H1 (cell line): Measurements from ENCODE around the gene APOL4. TPM values are rescaled to one million over a fixed set of nuclear protein-coding genes. Genes with fewer than 3 reads are reported as not detected.

Experiments
- CTCF ChIA-PET: fragments of 300-600 bp; sonication (Branson Sonifier 250); formaldehyde crosslinking; loops from one replicate; lab custom pipeline; 2021; ENCODE audit not compliant: partially characterized antibody; lab: Charles Lee
- POLR2A ChIA-PET: fragments of 300-600 bp; sonication (Branson Sonifier 250); formaldehyde crosslinking; loops from one replicate; lab custom pipeline; 2021; ENCODE audit warnings: inconsistent platforms; ENCODE audit not compliant: partially characterized antibody; lab: Charles Lee
- DNase-seq, 2 experiments: peaks; one replicate each; pipeline versions ENCODE4 v3.0.0 to v3.0.0-alpha.2; 2010 to 2022; ENCODE audit warnings: low spot score in 2 of 2, low read depth in 1 of 2, mixed read lengths in 1 of 2
- FAIRE-seq: peaks from 2 replicates; lab custom pipeline; 2011; peaks lifted over from hg19 to GRCh38; lab: Jason Lieb, UNC
- H2AFZ ChIP-seq: 2 replicates; pipeline ENCODE4 v1.8.1; 2012; ENCODE audit warnings: low read length, inconsistent platforms
- H2AK5ac ChIP-seq: 2 replicates; pipeline ENCODE4 v1.6.1; 2013; ENCODE audit warnings: low read depth, low read length
- H2BK120ac ChIP-seq: replicated peaks from 2 replicates; pipeline ENCODE3; 2013; ENCODE audit warnings: low read depth, low read length, inconsistent platforms
- H2BK12ac ChIP-seq: 2 replicates; pipeline ENCODE4 v1.6.1; 2013; ENCODE audit warnings: low read depth, low read length
- H2BK15ac ChIP-seq: 2 replicates; pipeline ENCODE4 v1.6.1; 2013; ENCODE audit warnings: low read length
- H2BK20ac ChIP-seq: 2 replicates; pipeline ENCODE4 v1.6.1; 2013; ENCODE audit warnings: low read length
- H2BK5ac ChIP-seq: 2 replicates; pipeline ENCODE4 v1.6.1; 2013; ENCODE audit warnings: low read depth, low read length
- H3K14ac ChIP-seq: 2 replicates; pipeline ENCODE4 v1.6.1; 2013; ENCODE audit warnings: inconsistent platforms; ENCODE audit not compliant: insufficient read length
- H3K18ac ChIP-seq: 2 replicates; pipeline ENCODE4 v1.6.1; 2013; ENCODE audit warnings: low read length; ENCODE audit errors: extremely low read depth
- H3K23ac ChIP-seq: 2 replicates; pipeline ENCODE4 v1.6.1; 2013; ENCODE audit warnings: inconsistent platforms; ENCODE audit not compliant: insufficient read length
- H3K23me2 ChIP-seq: 2 replicates; pipeline ENCODE4 v1.6.1; 2013; ENCODE audit warnings: low read depth, low read length
- H3K27ac ChIP-seq: 2 replicates; pipeline ENCODE4 v1.6.1; 2011; ENCODE audit warnings: low read depth, low read length, inconsistent platforms
- H3K27me3 ChIP-seq, 4 experiments: replicated peaks in 1 of 4; 1 replicate in 1 of 4; 2 replicates in 3 of 4; pipeline versions ENCODE4 v1.6.1 to v1.8.1; 2011 to 2013; ENCODE audit warnings: low read length in 3 of 4, mild to moderate bottlenecking in 3 of 4, inconsistent platforms in 2 of 4, mixed read lengths in 2 of 4, moderate library complexity in 1 of 4; ENCODE audit not compliant: control insufficient read depth in 3 of 4, insufficient read depth in 3 of 4; ENCODE audit errors: extremely low read depth in 1 of 4
- H3K36me3 ChIP-seq, 4 experiments: 2 replicates each; pipeline versions ENCODE4 v1.6.1 to v1.8.1; 2011 to 2013; ENCODE audit warnings: mild to moderate bottlenecking in 4 of 4, low read length in 3 of 4, moderate library complexity in 2 of 4, control low read depth in 1 of 4, inconsistent platforms in 1 of 4; ENCODE audit not compliant: insufficient read depth in 4 of 4, control insufficient read depth in 2 of 4
- H3K4ac ChIP-seq: replicated peaks from 2 replicates; pipeline ENCODE3; 2013; ENCODE audit warnings: low read length, low read depth, mixed read lengths, inconsistent platforms; ENCODE audit not compliant: insufficient read length
- H3K4me1 ChIP-seq, 4 experiments: replicated peaks in 1 of 4; 1 replicate in 1 of 4; 2 replicates in 3 of 4; pipeline versions ENCODE4 v1.6.1 to v1.8.1; 2011 to 2013; ENCODE audit warnings: low read length in 3 of 4, inconsistent platforms in 2 of 4, mixed read lengths in 1 of 4; ENCODE audit not compliant: insufficient read depth in 4 of 4, control insufficient read depth in 3 of 4
- H3K4me2 ChIP-seq, 2 experiments: 2 replicates each; pipeline versions ENCODE4 v1.6.1 to v1.8.1; 2011 to 2013; ENCODE audit warnings: low read depth in 2 of 2, low read length in 2 of 2, control low read depth in 1 of 2, inconsistent platforms in 1 of 2, mild to moderate bottlenecking in 1 of 2; ENCODE audit not compliant: insufficient read depth in 1 of 2
- H3K4me3 ChIP-seq, 4 experiments: fragments of 200-600, 300-600 bp in 1 of 4; sonication (generic), shearing (Covaris generic), sonication (Bioruptor Twin) in 1 of 4; 2 replicates each; pipeline versions ENCODE4 v1.5.1 to v1.8.1; 2011 to 2016; ENCODE audit warnings: low read length in 4 of 4, low read depth in 3 of 4, control low read depth in 2 of 4, inconsistent platforms in 2 of 4, mild to moderate bottlenecking in 2 of 4, mixed read lengths in 1 of 4, moderate library complexity in 1 of 4; ENCODE audit not compliant: insufficient read depth in 2 of 4; ENCODE audit errors: extremely low read depth in 1 of 4
- H3K56ac ChIP-seq: replicated peaks from 2 replicates; pipeline ENCODE3; 2013; ENCODE audit warnings: low read depth, mild to moderate bottlenecking, mixed read lengths, low read length, inconsistent platforms; ENCODE audit not compliant: insufficient read length
- H3K79me1 ChIP-seq: 2 replicates; pipeline ENCODE4 v1.6.1; 2013; ENCODE audit warnings: low read depth, low read length, control low read depth
- H3K79me2 ChIP-seq, 2 experiments: 2 replicates each; pipeline versions ENCODE4 v1.6.1 to v1.8.1; 2012 to 2013; ENCODE audit warnings: low read length in 2 of 2, mild to moderate bottlenecking in 2 of 2, inconsistent platforms in 1 of 2; ENCODE audit not compliant: insufficient read depth in 2 of 2, control insufficient read depth in 1 of 2
- H3K9ac ChIP-seq, 4 experiments: replicated peaks in 1 of 4; 1 replicate in 1 of 4; 2 replicates in 3 of 4; pipeline versions ENCODE4 v1.6.1 to v1.8.1; 2011 to 2013; ENCODE audit warnings: low read depth in 3 of 4, low read length in 3 of 4, control low read depth in 2 of 4, mild to moderate bottlenecking in 2 of 4, moderate library complexity in 2 of 4, inconsistent platforms in 1 of 4; ENCODE audit errors: extremely low read depth in 1 of 4
- H3K9me3 ChIP-seq, 2 experiments: 2 replicates each; pipeline versions ENCODE4 v1.6.1 to v1.8.1; 2012 to 2013; ENCODE audit warnings: mild to moderate bottlenecking in 2 of 2, moderate library complexity in 2 of 2, control low read depth in 1 of 2, inconsistent platforms in 1 of 2, low read depth in 1 of 2, low read length in 1 of 2, mixed read lengths in 1 of 2; ENCODE audit not compliant: insufficient read depth in 2 of 2
- H4K20me1 ChIP-seq, 2 experiments: replicated peaks in 1 of 2; 2 replicates each; pipeline versions ENCODE3 to v1.8.1; 2011 to 2013; ENCODE audit warnings: inconsistent platforms in 2 of 2, low read length in 2 of 2, mild to moderate bottlenecking in 1 of 2; ENCODE audit not compliant: insufficient read depth in 2 of 2, control insufficient read depth in 1 of 2
- H4K5ac ChIP-seq: 2 replicates; pipeline ENCODE4 v1.6.1; 2013; ENCODE audit warnings: low read length, low read depth, mixed read lengths, inconsistent platforms; ENCODE audit not compliant: insufficient read length
- H4K8ac ChIP-seq: 2 replicates; pipeline ENCODE4 v1.8.0; 2013; ENCODE audit warnings: mild to moderate bottlenecking, moderate library complexity, low read length, inconsistent platforms; ENCODE audit not compliant: insufficient read depth; ENCODE audit errors: extremely low read depth
- H4K91ac ChIP-seq: replicated peaks from 2 replicates; pipeline ENCODE3; 2013; ENCODE audit warnings: low read length, mixed read lengths, inconsistent platforms; ENCODE audit not compliant: insufficient read length
- ATF3 ChIP-seq: IDR thresholded peaks from 2 replicates; pipeline ENCODE4 v1.6.1; 2011; ENCODE audit warnings: low read depth, mild to moderate bottlenecking, low read length; ENCODE audit not compliant: insufficient read depth
- CEBPB ChIP-seq: IDR thresholded peaks from 2 replicates; pipeline ENCODE4 v1.6.1; 2012; ENCODE audit warnings: low read depth, low read length
- EP300 ChIP-seq, 2 experiments: IDR thresholded peaks; 1 replicate in 1 of 2; 2 replicates in 1 of 2; pipeline ENCODE4 v1.6.1; 2011 to 2012; ENCODE audit warnings: low read depth in 2 of 2, low read length in 2 of 2, mild to moderate bottlenecking in 2 of 2, borderline replicate concordance in 1 of 2, inconsistent platforms in 1 of 2, moderate library complexity in 1 of 2
- GABPA ChIP-seq: IDR thresholded peaks from 2 replicates; pipeline ENCODE4 v1.6.1; 2011; ENCODE audit warnings: mild to moderate bottlenecking, low read length, moderate library complexity, borderline replicate concordance; ENCODE audit not compliant: insufficient read depth
- JUN ChIP-seq: IDR thresholded peaks from 2 replicates; pipeline ENCODE4 v1.6.1; 2011; ENCODE audit warnings: low read depth, mild to moderate bottlenecking, improper control_type of control experiment, low read length
- KDM1A ChIP-seq: fragments of 200-600, 300-600 bp; sonication (generic); IDR thresholded peaks from 2 replicates; pipeline ENCODE4 v1.7.1; 2016; ENCODE audit warnings: mild to moderate bottlenecking, low read length, borderline replicate concordance
- POLR2AphosphoS5 ChIP-seq: IDR thresholded peaks from 2 replicates; pipeline ENCODE4 v1.6.1; 2011; ENCODE audit warnings: low read depth, low read length
- POU5F1 ChIP-seq: IDR thresholded peaks from 2 replicates; pipeline ENCODE4 v1.6.1; 2011; ENCODE audit warnings: low read depth, mild to moderate bottlenecking, low read length, moderate library complexity
- RXRA ChIP-seq: IDR thresholded peaks from 2 replicates; pipeline ENCODE4 v1.6.1; 2011; ENCODE audit warnings: low read depth, mild to moderate bottlenecking, low read length, moderate library complexity; ENCODE audit not compliant: insufficient read depth
- SP1 ChIP-seq: IDR thresholded peaks from 2 replicates; pipeline ENCODE4 v1.6.1; 2011; ENCODE audit warnings: low read depth, low read length
- SP4 ChIP-seq: IDR thresholded peaks from 2 replicates; pipeline ENCODE4 v1.6.1; 2012; ENCODE audit warnings: low read length, inconsistent platforms
- TAF7 ChIP-seq: optimal IDR thresholded peaks from 2 replicates; pipeline ENCODE3; 2011; ENCODE audit warnings: low read depth, mild to moderate bottlenecking, inconsistent platforms, low read length, moderate library complexity, borderline replicate concordance
- WGBS, 2 experiments: shearing (Covaris generic) in 1 of 2; methylation state at CpG; one replicate each; pipeline versions ENCODE4 v1.1.6 to v1.1.7; 2013 to 2015; ENCODE audit warnings: low lambda C conversion rate in 2 of 2, mixed read lengths in 2 of 2, inconsistent platforms in 1 of 2, low coverage in 1 of 2, missing lambda C conversion rate in 1 of 2; ENCODE audit not compliant: insufficient replicate concordance in 2 of 2, insufficient coverage in 1 of 2, insufficient read length in 1 of 2; ENCODE audit errors: extremely low coverage in 1 of 2, missing lambda C conversion rate in 1 of 2; 5-methylcytosine and 5-hydroxymethylcytosine counted together
- polyA plus RNA-seq, 7 experiments: library from polyadenylated mRNA; depleted of rRNA in 3 of 7; stranded (reverse) in 5 of 7; unstranded in 2 of 7; fragments of >200 nt in 5 of 7; fragments of 200-250 nt in 2 of 7; gene quantifications; 1 replicate in 5 of 7; 2 replicates in 1 of 7; 4 replicates in 1 of 7; pipeline versions ENCODE4 v1.2.1 to v1.2.3, GENCODE V29; 2011 to 2013; ENCODE audit warnings: missing spikeins in 2 of 7, mixed read lengths in 2 of 7
- total RNA-seq: library from RNA; stranded (reverse); fragmentation: NEBNext Ultra II Directional; extraction: Animal tissue kit (Norgen Biotek cat#: 25700); gene quantifications from 2 replicates; pipeline ENCODE4 v1.2.1, GENCODE V29; 2021

The APOL4 gene
- total and polyA plus RNA-seq, 2 of the 8 experiments (the other 6 are each of a cell fraction or from before 2014, with no cell fraction given), result 0.02 TPM; not detected in 1

DNA sequence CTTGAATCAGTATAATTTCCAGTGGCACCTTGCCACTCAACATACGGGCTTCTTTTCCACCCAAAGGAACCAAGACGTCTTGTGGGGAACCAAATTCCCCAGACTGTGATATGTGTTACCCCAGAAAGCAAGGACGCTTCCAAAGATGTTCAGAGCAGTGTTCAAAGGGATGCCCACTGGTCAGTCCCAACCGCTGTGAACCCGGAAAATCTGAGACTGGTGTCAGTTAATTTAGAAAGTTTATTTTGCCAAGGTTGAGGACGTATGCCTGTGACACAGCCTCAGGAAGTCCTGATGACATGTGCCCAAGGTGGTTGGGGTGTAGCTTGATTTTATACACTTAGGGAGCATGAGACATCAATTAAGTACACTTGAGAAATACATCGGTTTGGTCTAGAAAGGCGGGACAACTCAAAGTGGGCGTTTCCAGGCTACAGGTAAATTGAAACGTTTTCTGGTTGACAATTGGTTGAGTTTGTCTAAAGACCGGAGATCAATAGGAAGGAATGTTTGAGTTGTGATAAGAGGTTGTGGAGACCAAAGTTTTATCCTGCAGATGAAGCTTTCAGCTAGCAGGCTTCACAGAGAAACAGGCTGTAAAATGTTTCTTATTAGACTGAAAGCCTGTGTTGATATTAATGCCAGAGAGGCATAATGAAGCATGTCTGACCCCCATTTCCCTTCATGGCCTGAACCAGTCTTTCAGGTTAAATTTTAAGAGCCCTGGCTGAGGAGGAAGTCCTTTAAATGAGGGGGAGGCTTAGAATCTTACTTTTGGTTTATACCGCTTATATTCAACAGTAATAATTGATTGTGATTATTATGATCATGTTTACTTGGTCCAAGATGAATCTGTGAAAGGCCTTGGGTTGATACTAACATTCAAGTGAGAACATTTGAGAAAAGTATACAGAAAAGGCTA is 47.8 kb downstream of the APOL4 start:
- Histone ChIP-seq H3K9me3 (peaks cover 0 to 9% of the 10 kb centered on the region in 2 experiments; a peak in 1 of 4 replicates), H3K27me3 (no peaks in the 10 kb centered on the region), H3K79me1 (no peaks in the 10 kb centered on the region), H3K79me2 (no peaks in the 10 kb centered on the region), H3K14ac (no peak overlapping the region), H4K5ac (no peak overlapping the region), H3K36me3 (no peaks in the 10 kb centered on the region), H3K9ac (no peak overlapping the region), H3K27ac (no peak overlapping the region), H2AFZ (no peak overlapping the region), H3K4me3 (no peak overlapping the region), H3K23me2 (0 out of 2 replicates have a peak, but pooled peaks cover 3% of the 10 kb centered on the region), H3K4me2 (no peak overlapping the region), H3K56ac (no peak overlapping the region), H2BK120ac (no peak overlapping the region), H2AK5ac (no peak overlapping the region), H2BK12ac (no peak overlapping the region), H3K4me1 (peaks cover 0 to 10% (median 8%) of the 10 kb centered on the region in 4 experiments; a peak in 6 of 7 replicates), H4K20me1 (no peaks in the 10 kb centered on the region), H3K4ac (no peak overlapping the region), H2BK5ac (no peak overlapping the region), H3K18ac (no peak overlapping the region), H4K91ac (no peak overlapping the region), H2BK20ac (no peak overlapping the region), H2BK15ac (no peak overlapping the region), H3K23ac (no peak overlapping the region), H4K8ac (no peak overlapping the region)
- ChIA-PET POLR2A (no interaction called here), CTCF (interaction anchor here (0.9 to 3.3 kb wide), 6 partner anchors 8 to 44 kb away, joined by 3 to 23 read pairs (median 4); no protein-coding TSS in a partner anchor)
- WGBS, 2 experiments, result 83% methylated on average over 12 of the region's 12 CpGs; no CpG with 5 or more reads in 1 of the 2 experiments
- DNase-seq (no peak), FAIRE-seq (no peak)
- TF ChIP-seq POLR2AphosphoS5 (no peak), JUN (no peak), EP300 (IDR thresholded peaks at IDR 0.05; ENCODE audit: borderline replicate concordance in 1 of 2, low read depth in 2 of 2, low read length in 2 of 2) (no peak), CEBPB (no peak), SP1 (no peak), TAF7 (no peak), GABPA (no peak), POU5F1 (no peak), SP4 (no peak), RXRA (no peak), KDM1A (no peak), ATF3 (no peak)
